ENCODE results near the gene MYO9A. TPM values are rescaled to one million over a fixed set of nuclear protein-coding genes. Genes with fewer than 3 reads are reported as not detected.
"Not testable (repeated sequence)": the region's sequence is repeated elsewhere in the genome, so short reads cannot be mapped to it uniquely, and the experiment has no call there.

MYO9A gene
- total RNA-seq, 1 donor from 2014 or later, result 9.2 TPM

DNA sequence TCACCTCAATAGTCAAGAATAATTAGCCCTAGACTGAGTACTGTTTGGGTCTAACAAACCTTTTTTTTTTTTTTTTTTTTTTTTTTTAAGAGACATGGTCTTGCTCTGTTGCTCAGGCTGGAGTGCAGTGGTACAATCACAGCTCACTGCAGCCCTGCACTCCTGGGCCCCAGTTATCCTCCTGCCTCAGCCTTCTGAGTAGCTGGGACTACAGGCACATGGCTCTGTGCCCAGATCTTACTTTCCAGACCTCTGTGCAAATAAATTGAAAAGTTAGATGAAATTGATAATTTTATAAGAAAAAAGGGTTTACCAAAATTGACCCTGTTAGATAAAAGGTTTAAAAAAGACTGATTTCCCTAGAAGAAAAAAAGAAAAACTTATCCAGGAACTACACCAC, 228.6 kb downstream of the MYO9A start:
- intact Hi-C loops (cut with micrococcal nuclease), result no loop called here

DNA sequence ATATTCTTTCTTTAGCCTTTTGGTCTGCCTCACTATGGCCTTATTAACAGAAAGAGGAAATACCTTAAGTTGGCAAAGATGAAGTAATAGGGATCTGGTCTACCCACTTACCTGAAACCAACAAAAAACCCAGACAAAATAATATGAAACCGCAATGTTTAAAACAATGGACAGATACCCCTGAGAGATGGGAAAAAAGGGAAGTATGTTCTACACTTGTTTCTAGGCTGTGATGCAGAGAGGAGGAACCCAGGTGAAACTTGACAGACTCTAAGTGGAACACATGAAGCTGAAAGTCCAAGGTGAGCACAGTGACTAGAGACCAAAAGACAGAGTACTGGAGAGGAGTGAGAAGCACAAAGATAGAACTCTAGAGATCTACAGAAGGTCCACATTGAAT, 229.2 kb downstream of the MYO9A start:
- intact Hi-C loops (cut with micrococcal nuclease), result no loop called here

DNA sequence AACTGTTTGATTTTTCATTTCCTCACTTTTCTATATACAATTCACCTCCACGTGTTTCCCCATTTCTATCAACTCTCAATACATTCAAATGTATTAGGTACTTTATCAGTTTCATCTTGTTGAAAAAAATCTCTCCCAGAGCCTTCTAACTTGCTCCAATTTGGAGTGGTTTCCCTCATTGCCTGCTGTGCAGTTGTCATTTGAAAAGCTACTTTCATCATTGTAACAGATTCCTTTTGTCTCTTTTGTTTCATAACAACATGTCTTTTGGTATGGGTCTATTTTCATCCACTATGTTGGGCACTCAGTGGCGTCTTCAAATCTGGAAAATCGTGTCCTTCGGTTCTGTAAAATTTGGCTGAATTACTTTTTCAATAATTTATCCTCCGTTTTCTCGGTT, 232.6 kb downstream of the MYO9A start:
- intact Hi-C loops (cut with micrococcal nuclease), result no loop called here

DNA sequence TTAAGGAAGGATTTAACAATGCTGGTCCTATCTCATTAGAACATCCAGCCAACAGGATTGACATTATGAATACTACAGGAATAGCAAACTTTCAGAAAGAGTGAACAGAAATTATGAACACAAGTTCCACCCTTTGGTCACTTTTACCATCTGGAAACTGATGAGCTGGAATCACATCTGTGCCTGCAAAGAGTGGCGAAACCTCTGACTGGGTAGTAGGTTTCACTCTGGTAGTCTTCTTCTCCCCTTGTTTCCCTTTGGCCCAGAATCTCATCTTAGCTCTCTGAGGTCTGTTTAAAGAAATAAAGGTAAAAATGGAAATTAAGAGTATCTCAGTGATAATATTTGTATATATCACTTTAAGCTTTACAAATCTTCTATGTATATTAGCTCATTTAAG, 234.5 kb downstream of the MYO9A start:
- intact Hi-C loops (cut with micrococcal nuclease), result no loop called here

DNA sequence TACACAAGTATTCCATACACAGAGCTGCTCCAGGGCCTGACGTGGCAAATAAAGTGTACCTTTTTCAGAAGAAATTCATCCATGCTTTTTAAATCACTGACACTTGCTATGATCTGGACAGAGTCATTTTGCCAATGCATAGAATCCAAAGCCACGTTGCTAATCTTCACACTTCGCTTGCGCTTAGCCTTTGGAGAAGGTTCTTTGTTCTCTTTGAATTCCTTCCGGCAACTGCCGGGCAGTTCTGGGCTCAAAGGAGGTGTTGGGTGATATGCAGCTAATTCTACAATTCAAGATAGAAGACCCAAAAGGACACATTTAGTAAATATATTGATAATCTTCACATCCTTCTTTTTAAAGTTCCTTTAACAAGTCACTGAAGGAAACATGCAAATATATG, 237.7 kb downstream of the MYO9A start:
- intact Hi-C loops (cut with micrococcal nuclease), result no loop called here

DNA sequence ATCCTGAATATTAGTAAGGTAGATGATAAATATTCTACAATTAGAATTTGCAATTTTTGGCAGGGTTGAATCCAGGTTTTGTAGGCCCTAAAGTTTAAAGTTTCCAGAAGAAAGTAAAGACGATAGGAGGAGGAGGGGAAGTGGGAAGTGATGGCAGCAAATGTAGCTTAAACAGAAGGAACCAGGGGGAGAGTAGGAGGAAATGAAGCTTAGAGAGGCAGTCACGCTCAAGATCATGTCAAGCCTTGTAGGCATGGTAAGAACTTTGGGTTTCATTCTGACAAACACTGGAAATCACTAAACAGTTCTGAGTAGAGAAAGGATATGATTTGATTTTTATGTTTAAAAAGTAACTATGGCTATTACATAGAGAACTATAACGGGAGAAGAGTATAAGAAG, 243.7 kb downstream of the MYO9A start:
- intact Hi-C loops (cut with micrococcal nuclease), result no loop called here

DNA sequence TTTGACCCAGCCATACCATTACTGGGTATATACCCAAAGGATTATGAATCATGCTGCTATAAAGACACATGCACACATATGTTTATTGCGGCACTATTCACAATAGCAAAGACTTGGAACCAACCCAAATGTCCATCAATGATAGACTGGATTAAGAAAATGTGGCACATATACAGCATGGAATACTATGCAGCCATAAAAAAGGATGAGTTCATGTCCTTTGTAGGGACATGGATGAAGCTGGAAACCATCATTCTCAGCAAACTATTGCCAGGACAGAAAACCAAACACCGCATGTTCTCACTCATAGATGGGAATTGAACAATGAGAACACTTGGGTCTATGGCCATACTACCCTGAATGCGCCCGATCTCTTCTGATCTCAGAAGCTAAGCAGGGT, 259.7 kb downstream of the MYO9A start:
- intact Hi-C loops (cut with micrococcal nuclease), result not testable (repeated sequence)

DNA sequence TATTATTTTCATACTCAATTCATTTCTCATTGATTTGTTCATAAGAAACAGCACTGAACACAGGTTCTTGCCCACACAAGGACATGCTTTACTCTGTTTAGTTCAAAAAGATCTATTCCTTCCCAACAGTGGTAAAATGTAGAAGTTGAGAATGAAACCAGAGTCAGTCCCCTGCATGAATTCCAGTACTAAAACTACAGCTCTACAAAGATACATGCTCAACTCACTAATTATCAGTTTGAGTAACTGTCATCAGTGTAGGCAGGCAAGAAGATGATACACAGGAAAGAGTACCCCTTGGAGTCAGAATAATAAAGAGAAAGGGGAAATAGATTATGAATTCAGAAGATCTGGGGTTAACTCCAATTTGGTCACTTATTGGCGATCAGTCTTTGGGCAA, 264.4 kb downstream of the MYO9A start:
- intact Hi-C loops (cut with micrococcal nuclease), result no loop called here

DNA sequence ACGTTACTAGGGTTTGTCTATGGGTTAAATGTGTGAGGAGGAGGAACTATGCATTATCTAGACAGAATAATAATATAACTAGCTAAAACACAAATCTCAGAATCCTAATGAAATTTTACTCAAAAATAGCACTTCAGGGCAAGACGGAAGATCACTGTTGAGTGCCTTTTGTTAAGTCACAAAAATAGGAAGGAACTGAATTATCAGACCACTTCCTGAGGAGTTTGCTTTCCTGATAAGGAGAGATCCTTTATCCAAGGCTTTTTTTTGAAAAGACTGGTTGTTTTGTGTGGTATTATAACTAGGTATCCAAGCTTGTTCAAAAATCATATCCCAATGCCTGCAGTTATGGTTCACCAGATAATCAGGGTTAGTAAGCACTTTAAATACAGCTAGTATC, 273.0 kb downstream of the MYO9A start:
- intact Hi-C loops (cut with micrococcal nuclease), result no loop called here

DNA sequence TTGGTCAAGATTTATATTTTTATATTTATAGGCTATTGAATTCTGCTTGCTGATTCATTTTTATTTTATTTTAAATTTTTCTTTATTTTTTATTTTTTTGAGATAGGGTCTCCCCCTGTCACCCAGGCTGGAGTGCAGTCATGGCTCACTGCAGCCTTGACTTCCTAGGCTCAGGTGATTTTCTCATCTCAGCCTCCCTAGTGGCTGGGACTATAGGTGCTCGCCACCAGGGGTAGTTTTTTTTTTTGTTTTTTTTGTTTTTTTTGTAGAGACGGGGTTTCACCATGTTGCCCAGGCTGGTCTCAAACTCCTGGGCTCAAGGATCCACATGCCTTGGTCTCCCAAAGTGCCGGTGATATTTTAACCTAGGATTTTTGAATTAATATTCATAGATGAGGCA, 276.4 kb downstream of the MYO9A start:
- intact Hi-C loops (cut with micrococcal nuclease), result no loop called here

DNA sequence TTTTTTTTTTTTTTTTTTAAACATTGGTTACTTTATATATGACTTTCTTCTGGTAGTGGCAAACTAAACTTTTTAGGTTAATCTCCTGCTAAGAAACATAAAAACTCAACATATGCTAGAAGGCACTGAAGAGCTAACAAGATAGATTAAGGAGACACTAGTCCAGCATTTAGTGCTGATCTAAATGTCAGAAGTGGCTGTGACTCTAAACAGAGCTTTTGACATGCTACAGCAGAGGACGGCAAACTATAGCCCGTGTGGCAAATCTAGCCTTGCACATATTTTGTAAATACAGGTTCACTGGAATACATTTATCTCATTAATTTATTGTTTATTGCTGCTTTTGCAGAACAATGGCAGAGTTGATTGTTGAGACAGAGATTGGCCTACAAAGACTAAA, 287.0 kb downstream of the MYO9A start:
- intact Hi-C loops (cut with micrococcal nuclease), result no loop called here

DNA sequence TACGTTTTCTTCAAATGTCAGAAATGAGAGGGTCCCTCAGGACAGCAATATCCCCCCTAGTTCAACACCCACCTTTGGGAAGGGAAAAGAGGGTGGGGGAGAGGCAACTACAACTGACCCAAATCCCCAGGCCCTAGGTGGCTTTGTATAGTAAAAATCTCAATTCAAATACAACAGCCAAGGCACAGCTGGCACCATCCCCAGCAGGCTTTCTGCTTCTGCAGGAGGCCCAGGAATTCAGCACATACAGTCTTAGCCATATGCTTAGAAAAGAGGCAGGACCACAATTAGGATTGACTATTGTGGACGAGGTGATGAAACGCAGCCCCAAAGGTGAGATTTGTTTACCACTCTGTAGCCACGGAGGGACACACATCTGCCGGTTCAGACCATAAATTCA, 291.8 kb downstream of the MYO9A start:
- intact Hi-C loops (cut with micrococcal nuclease), result no loop called here

DNA sequence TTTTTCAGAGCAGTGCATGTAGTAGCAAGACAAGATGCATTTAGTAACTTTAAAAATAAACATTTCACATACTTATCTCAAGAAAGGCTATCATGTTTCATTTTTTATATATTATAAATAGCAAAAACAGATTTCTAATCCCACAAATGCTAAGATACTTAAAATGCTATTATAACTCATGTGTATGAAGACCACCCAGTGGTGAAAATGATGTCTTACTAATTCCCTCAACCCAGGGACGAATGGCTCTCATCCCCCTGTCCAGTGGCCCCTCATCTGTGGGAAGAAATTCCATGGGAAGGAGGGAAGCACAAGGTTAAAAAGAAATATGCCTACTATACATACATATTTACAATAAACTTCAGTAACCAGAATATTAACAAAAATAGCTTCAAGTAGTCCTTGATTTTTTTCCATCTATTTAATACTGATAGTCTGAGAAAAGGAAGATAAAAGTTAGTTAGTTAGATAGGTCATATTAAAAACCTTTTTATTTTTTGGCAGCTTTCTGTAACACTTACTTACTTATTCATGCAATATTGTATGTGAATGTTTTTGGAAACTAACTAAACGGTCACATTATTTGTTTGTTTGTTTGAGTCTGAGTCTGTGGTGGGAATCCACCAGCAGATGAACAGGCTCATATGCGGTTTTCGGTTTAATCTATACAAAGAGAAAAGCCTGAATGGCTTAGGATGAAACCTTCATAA, 292.8 kb downstream of the MYO9A start:
- intact Hi-C loops (cut with micrococcal nuclease), result no loop called here

DNA sequence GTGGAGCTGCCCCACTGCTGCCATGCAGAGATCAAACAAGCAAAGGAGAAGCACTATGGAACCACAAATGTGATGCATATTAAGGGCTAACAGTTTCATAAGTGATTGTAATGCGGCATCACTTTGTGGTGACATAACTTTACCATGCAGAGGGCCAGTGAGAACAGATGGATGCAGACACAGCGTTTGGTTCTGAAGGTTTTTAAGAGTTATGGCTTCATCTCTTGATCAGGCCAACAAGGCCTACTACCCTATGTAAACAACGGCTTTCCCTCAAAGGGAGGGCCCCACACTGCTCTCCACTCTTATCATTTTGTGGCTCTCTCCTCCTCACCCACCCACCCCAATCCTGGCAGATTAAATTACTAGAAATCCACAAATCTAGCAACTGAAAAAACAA, 294.1 kb downstream of the MYO9A start:
- intact Hi-C loops (cut with micrococcal nuclease), result no loop called here

DNA sequence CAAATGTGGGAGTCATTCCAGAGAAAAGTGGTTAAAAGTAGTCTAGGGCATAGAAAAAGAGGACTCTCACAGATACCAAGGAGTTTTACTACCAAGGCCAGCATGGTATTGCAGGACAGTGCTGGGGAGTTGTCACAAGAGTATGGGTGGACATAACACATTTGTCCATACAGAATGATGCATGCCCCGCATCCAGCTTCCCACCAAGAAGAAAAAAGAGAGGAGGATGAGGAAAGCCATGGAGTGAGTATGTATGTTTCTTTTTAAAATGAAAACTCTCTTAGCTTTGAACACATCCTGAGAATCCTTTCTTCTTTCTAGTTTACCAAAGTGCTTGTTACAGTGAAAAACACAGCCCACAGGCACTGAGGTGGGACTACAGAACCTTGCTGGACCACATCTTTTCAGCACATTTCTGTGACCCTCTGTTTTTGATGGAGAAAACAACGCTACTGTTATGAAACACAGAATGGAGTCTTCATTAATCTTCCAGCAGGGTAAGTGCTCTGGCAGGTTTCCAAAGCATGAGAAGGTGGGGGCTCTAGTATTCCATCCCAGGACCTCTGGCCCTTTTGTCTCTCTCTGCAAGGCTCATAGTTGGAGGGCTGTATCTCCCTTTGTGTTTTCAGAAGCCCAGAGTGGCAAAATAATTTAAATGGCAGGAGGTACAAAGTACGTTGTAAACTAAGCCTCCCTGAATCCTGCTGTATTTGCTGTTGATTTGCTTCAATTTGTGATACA, 294.9 kb downstream of the MYO9A start:
- intact Hi-C loops (cut with micrococcal nuclease), result no loop called here

DNA sequence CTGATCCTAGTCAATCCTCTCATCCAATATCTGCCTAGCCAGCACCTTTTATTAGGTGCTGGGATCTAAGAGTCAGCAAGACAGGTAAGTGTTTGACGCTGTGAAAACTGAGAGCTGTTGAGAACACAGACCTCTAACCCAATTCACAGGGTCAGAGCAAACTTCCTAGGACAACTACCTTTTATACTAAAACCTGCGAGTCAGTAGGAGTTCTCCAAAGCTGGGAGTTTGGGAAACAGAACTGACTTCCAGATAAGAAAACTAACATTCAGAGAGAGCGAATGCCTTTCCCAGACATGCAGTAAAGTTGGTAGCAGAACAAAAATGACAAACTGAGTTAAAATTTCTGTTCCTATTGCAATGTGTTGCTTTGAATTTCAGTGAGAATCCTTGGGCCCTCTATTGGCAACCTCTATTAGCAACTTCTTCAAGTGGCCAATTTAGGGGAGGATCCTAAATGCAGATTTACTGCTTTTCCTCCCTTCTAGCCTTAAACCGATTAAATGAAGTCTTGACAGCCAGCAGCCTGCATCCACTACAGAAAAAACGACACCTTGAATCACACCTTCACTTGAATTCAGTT, 296.3 kb downstream of the MYO9A start:
- intact Hi-C loops (cut with micrococcal nuclease), result no loop called here

DNA sequence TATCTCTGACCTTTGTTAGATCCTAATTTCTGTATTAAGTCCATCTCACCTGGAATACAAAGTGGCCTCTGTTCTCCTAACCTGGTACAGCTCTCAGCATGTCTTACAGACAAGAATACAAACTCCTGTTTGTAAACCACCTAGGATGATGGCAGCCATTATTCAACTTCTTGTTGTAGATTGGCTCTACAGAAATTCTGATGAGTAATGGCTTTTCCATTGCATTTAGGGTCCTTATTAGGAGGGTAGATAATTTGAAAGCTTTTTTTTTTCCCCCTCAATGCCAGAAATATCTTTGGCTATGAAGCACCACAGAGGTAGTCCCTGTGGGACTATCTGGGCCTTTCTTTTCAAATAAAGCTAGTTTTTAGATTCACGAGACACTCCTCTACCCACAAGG, 297.8 kb downstream of the MYO9A start:
- intact Hi-C loops (cut with micrococcal nuclease), result no loop called here

DNA sequence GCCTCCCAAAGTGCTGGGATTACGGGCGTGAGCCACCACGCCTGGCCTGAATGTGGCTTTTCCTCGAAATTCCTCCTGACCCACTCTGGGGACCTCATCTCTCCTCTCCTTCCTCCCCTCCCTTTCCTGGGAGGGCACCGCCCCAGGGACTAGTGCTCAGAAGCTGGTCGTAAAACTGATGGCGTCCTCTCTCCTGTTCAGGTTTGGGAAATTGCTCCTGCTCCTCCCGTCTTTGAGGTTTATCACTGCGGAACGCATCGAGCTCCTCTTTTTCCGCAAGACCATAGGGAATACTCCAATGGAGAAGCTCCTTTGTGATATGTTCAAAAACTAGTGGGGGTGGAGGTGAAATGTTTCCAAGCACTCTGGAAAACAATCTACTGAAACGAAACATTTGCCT, 300.6 kb downstream of the MYO9A start:
- intact Hi-C loops (cut with micrococcal nuclease), result no loop called here

DNA sequence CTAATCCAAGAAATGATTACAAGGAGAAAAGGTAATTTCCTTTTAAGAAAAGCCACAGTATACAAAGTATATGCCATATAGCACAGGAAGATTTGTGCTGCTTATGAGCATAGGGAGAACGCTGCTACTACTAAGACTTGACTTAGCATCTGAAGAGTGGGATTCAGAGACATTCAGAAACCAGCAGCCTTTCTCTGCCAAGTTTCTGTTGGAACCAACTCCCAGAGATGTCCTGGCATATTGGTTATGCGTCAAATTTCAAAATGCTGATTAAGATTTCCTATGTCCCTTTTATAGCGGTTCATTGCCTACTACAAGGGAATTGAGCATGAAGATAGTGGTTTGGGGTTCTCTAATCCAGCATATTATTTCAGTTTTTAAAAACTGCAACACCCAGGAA, 302.6 kb downstream of the MYO9A start:
- intact Hi-C loops (cut with micrococcal nuclease), result no loop called here

DNA sequence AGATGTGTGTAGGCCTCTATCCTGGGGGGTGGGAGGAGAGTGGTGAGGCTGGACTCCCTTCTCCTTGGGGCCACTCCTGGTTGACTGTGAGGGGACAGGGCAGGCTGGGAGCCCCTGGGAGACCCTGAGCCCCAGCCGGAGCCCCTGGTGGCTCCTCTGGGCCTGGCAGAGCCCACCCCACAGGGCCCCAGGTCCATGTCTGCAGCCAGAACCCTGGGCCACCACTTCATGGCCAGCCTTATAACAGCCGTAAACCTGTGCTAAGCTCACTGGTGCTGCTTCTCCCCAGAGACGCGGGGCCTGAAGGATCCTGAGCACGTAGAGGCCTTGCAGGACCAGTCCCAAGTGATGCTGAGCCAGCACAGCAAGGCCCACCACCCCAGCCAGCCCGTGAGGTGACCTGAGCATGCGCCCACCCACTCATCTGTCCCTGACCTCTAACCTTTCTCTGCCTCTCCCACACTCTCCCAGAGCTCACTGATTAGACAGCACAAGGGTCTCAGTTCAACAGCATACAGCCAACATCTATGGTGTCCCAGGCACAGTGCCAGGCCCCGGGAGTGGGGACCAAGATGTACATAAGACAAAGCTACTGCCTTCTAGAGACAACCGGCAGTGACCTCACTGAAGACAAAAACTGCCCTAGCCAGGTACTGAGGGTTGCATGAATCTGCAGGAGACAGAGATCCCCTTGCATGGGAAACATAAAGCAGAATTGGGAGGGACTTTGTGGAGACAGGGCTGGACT, 304.1 kb downstream of the MYO9A start:
- intact Hi-C loops (cut with micrococcal nuclease), result no loop called here

DNA sequence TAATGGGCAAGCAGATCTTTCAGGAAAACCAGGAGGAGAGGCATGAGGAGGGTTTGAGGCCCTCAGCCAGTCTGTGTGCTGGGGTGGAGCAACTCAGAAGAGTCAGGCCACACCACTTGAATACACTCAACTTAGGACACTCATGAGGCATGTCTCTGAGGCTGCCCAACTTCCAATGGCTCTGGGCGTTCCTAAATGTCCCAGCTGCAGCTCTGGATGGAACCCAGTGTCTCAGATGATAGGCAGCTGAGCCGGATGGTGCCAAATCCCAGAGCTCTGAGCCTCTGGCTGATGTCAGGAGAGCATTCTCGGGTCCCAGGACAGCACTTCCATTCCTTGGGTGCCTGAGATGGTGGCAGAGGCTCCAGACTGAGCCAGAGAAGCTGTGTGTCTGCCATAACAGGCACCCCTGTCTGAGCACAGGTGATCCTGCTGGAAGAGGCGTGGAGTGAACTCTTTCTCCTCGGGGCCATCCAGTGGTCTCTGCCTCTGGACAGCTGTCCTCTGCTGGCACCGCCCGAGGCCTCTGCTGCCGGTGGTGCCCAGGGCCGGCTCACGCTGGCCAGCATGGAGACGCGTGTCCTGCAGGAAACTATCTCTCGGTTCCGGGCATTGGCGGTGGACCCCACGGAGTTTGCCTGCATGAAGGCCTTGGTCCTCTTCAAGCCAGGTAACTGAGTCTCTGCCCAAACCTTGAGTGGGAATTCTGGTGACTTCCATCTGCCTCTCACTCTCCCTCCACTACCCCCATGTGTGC, 304.8 kb downstream of the MYO9A start:
- intact Hi-C loops (cut with micrococcal nuclease), result no loop called here

All from T-helper 1 cell treated with Interleukin-12 subunit alpha and Interleukin-12 subunit beta and Interleukin-4 antibody, amounts not matched to agents 30 ng/mL and 1 ng/mL, for 36 hours (primary cell).